ENCODE results near the gene KIFC1.

KIFC1 gene

GRCh38 chr6:33426590-33427511, 35.2 kb downstream of the KIFC1 start:
- no peak for DNase-seq

DNA sequence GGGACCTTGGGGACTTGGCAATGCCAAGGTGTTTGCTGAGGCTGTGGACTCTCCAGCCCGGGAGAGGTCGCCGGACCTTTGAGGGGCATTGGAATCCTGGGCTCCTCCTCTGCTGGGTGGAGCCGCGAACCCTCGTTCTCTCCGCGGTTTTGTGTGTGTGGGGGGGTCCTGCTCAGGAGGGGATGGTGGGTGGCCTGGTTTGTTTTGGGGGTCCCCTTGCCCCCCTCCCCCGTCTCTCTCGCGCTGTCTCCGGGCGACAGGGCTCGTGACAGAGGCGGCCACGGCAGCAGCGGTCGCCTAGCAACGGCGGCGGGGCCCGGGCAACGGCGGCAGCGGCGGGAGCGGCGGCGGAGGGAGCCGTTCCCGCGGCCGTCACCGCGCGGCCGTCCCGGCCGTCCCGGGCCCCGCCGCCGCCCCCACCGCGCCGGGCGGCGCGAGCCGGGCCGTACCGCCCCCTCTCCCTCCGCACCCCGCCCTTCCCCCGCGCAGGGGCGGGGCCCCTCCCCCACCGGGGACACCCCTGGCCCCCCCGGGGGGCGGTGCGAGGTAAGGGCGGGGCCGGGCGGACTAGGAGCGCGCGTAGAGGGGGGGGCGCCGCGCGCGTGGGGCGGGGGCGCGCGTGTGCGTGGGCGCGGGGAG, 36.1 kb downstream of the KIFC1 start:
- DNase-seq = no peak

- peak; percentile 33 for DNase-seq
Measured at GRCh38 chr6:33428224-33428965, 36.8 kb downstream of the KIFC1 start.

DNA sequence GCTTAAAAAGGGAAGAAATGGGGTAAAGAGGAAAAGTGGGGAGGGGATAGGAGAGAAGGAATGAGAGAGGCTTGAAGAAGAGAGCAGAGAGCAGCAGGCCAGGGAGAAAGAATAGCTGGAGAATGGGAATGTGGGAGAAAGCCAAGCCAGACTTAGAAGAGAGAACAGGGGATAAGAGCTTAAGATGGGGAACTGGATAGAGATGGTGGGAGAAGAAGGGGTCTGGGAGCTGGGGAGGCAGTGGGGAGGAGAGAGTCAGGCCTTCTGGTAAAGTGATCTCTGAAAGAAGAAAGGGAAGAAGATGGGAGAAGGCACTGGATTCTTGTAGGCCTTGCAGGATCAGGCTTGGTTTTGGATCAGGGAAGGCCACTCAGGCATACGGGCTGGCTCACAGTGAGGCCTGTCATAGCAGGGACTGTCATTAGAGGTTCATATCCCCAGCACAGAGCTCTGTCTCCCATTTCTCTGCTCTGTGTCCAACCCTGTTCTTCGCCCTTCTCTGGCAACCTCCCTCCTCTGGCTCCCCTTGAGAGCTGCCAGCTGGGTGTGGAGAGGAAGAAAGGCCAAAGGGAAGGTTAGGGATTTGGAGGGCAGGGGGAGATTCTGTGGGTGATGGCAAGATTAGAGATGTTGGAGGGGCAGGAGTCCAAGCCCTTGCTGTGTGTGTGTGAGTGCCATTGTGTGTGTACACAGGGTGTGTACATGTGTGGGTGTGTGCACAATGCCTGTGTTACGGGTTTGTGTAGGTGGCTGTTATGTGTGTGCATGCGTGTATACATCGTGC, 37.5 kb downstream of the KIFC1 start:
- no peak for DNase-seq

GRCh38 chr6:33429750-33430052, 38.1 kb downstream of the KIFC1 start:
- DNase-seq = no peak

- DNase-seq = no peak
Measured at GRCh38 chr6:33430334-33430733, 38.7 kb downstream of the KIFC1 start.

- DNase-seq = peak; percentile 68
Measured at GRCh38 chr6:33430991-33431879, 39.6 kb downstream of the KIFC1 start.

- no peak for DNase-seq
Measured at GRCh38 chr6:33431880-33432541, 40.4 kb downstream of the KIFC1 start.

- no peak for DNase-seq
Measured at GRCh38 chr6:33432546-33432945, 40.9 kb downstream of the KIFC1 start.

DNA sequence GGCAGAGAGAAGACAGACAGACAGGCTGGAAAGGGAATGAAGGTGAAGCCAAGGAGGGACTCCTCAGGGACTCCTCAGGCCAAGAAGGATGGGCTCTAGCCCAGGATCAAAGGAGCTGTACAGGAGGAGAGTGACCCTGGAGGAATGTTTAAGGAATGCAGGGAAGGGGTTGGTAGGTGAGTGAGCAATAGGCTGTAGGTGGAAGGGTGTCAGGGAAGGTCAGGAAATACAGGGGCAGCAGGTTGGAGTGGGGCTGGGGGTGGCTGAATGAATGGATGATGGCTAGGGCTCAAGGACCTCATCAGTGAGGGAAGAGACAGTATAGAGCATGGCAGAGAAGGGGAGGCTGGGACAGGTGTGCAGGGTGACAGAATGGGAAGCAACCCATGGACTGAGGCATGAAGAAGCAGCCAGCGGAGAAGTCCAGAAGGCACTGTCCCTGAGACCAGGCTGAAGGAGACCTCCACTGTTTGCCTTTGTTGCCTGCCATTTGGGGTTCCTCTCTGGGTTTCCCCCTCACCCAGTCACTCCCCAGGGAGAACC, 41.4 kb downstream of the KIFC1 start:
- no peak for DNase-seq

DNA sequence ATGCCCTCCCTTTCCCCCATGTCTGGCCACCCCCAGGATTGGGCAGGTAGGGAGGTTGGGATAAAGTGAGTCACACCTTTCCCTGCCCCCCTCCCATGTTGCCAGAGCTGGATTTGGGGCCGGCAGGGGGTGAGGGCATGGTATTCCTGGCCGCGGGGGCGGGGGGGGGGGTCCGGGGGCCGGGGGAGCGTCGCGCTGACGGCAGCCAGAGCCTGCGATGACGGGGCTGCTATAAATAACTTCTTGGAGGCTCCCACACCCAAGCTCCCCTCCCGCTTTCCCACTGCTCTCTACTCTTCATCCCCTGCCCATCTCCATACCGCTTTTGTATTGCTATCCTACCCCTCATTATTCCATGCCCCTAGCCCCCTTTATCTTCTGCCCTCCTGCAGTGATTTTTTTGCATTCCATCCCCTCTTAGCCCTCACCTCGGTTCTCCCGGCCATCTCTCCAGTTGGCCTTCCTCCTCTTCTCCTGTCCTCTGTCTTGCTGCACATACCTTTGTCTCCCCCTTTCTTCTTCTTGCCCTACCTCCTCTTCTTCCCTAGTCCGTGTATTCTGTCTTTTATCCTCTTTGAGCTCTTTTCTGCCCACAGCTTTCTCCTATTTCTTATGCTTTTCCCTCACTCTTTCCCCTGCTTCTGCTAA, 42.0 kb downstream of the KIFC1 start:
- DNase-seq = peak; percentile 49

DNA sequence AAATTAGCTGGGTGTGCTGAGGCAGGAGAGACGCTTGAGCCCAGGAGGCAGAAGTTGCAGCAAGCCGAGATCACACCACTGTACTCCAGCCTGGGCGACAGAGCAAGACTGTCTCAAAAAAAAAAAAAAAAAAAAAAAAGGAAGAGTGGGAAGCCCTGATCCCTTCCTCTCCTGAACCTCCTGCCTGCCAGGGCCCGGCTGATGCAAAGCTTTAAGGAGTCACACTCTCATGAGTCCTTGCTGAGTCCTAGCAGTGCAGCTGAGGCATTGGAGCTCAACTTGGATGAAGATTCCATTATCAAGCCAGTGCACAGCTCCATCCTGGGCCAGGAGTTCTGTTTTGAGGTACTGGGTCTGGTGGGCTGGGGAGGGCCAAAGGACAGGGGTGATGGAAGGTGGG, 43.3 kb downstream of the KIFC1 start:
- DNase-seq = no peak

- DNase-seq = no peak
Measured at GRCh38 chr6:33437666-33438065, 46.0 kb downstream of the KIFC1 start.

DNA sequence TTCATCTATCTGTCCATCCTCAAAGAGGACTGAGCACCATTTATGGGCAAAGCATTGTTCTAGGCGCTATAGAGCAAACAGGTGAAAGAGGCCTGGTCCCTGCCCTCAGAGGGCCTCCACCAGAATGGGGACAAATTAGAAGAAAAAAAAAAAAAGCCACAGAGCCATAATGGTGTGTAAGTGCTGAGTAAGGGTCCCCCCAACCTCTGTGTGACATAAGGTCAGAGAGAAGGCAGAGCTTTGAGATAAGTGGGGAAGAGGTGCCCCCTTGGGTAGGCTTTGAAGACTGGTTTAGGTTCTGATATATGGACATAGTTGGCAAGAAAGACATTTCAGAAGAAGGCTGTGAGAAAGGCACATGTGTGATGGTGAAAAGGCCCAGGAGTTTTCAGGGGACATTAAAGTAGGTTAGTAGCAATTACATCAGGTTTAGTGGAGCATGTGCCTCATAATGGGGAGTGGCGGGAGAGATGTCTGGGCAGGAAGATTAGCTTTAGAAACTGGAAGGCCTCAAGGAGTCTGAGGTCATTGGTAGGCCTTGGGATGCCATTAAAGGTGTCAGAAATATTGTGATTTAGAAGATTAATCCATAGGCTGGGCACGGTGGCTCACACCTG, 47.5 kb downstream of the KIFC1 start:
- no peak for DNase-seq

- no peak for DNase-seq
Measured at GRCh38 chr6:33439956-33440648, 48.5 kb downstream of the KIFC1 start.

DNA sequence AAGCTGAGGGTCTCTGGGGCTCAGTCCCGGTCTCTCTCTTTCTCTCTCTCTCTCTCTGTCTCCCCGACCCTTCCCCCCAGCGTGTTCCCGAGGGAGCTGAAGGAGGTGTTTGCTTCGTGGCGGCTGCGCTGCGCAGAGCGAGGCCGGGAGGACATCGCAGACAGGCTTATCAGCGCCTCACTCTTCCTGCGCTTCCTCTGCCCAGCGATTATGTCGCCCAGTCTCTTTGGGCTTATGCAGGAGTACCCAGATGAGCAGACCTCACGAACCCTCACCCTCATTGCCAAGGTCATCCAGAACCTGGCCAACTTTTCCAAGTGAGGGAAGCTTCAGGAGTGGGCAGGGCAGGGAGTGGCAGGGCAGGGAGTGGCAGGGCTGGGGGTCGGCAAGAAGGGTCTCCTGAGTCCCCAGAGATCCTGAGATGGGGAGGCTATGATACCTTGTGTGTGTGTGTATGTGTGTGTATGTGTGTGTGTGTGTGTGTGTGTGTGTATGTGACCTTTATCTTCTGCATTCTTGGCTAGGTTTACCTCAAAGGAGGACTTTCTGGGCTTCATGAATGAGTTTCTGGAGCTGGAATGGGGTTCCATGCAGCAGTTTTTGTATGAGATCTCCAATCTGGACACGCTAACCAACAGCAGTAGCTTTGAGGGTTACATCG, 49.2 kb downstream of the KIFC1 start:
- DNase-seq = no peak

DNA sequence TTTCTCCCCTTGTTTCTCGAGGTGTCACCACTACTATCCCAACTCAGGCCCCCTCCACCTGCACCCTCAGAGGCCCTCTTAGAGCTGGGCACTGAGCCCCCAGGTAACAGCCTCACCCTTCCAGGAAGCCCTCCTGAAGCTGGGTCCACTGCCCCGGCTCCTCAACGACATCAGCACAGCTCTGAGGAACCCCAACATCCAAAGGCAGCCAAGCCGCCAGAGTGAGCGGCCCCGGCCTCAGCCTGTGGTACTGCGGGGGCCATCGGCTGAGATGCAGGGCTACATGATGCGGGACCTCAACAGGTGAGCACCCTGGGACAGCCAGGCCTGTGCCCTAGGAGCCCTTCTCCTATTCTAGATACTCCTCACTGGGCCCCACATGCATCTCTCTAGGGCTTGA, 49.8 kb downstream of the KIFC1 start:
- DNase-seq = no peak

GRCh38 chr6:33442283-33442682, 50.7 kb downstream of the KIFC1 start:
- no peak for DNase-seq

- DNase-seq = no peak
Measured at GRCh38 chr6:33443025-33443424, 51.4 kb downstream of the KIFC1 start.
